A549 treated with ZK216348 at 1 μM for 4 hours (cell line): Measurements from ENCODE around the gene ODAD4. TPM values are rescaled to one million over a fixed set of nuclear protein-coding genes. Genes with fewer than 3 reads are reported as not detected.

Source experiments
- total RNA-seq: library from RNA; stranded (reverse); fragments of 200-300 nt; extraction: Qiagen RNA extraction; gene quantifications from 5 replicates; pipeline ENCODE4 v1.2.3, GENCODE V29; 2022; ENCODE audit warnings: low read depth

The ODAD4 gene
- 1.2 to 2.0 TPM (median 1.5 TPM) in 5 replicates for total RNA-seq

GRCh38 chr17:41930009-41930832 lies at the start of gene ODAD4:
TSS of gene ODAD4 (plus strand) at chr17:41930617. CDS start at chr17:41930724, 107 bp downstream.

GRCh38 chr17:41918314-41919164 lies 11.9 kb upstream of the ODAD4 start, which contains the start of gene ACLY:
TSS of gene ACLY (minus strand) at chr17:41918951. CDS start at chr17:41913873, 5,078 bp downstream.

GRCh38 chr17:41966463-41967140 lies 36.2 kb downstream of the ODAD4 start, which contains the start of gene CNP:
TSS of gene CNP (plus strand) at chr17:41966795. CDS start at chr17:41966885, 90 bp downstream.

Other genes starting within 250 kb of the ODAD4 start
- gene EIF1, start 241.7 kb upstream of the ODAD4 start, total RNA-seq = 1,212 to 1,763 TPM (median 1,340 TPM) in 5 replicates
- gene GAST, start 218.3 kb upstream of the ODAD4 start, total RNA-seq = not detected in 5 replicates
- gene HAP1, start 196.0 kb upstream of the ODAD4 start, total RNA-seq = 1.1 to 1.8 TPM (median 1.5 TPM) in 5 replicates
- 60.0 to 143 TPM (median 119 TPM) in 5 replicates for gene JUP, start 143.9 kb upstream of the ODAD4 start, total RNA-seq
- 23.0 to 39.6 TPM (median 35.6 TPM) in 5 replicates for gene P3H4, start 118.7 kb upstream of the ODAD4 start, total RNA-seq
- 70.3 to 122 TPM (median 105 TPM) in 5 replicates for gene FKBP10, start 117.6 kb upstream of the ODAD4 start, total RNA-seq
- 105 to 121 TPM (median 107 TPM) in 5 replicates for gene NT5C3B, start 94.4 kb upstream of the ODAD4 start, total RNA-seq
- gene KLHL10, start 92.8 kb upstream of the ODAD4 start, total RNA-seq = 0.07 to 0.19 TPM (median 0.14 TPM) in 3 of 5 replicates, not detected in the others
- gene KLHL11, start 65.2 kb upstream of the ODAD4 start, total RNA-seq = 1.9 to 4.3 TPM (median 2.5 TPM) in 5 replicates
- gene ACLY, start 11.7 kb upstream of the ODAD4 start, total RNA-seq = 248 to 316 TPM (median 287 TPM) in 5 replicates
- 53.6 to 76.8 TPM (median 69.5 TPM) in 5 replicates for gene CNP, start 36.2 kb downstream of the ODAD4 start, total RNA-seq
- 116 to 138 TPM (median 126 TPM) in 5 replicates for gene DNAJC7, start 86.8 kb downstream of the ODAD4 start, total RNA-seq
- gene NKIRAS2, start 89.5 kb downstream of the ODAD4 start, total RNA-seq = 40.2 to 49.3 TPM (median 45.6 TPM) in 5 replicates
- 0.40 to 1.2 TPM (median 0.76 TPM) in 5 replicates for gene C17orf113, start 120.0 kb downstream of the ODAD4 start, total RNA-seq
- gene ZNF385C, start 167.9 kb downstream of the ODAD4 start, total RNA-seq = 0.19 to 0.44 TPM (median 0.22 TPM) in 4 of 5 replicates, not detected in the other
- gene DHX58, start 182.1 kb downstream of the ODAD4 start, total RNA-seq = 0.40 to 0.70 TPM (median 0.46 TPM) in 5 replicates
- 31.8 to 56.4 TPM (median 52.0 TPM) in 5 replicates for gene KAT2A, start 190.8 kb downstream of the ODAD4 start, total RNA-seq
- gene HSPB9, start 192.2 kb downstream of the ODAD4 start, total RNA-seq = not detected in 5 replicates
- gene RAB5C, start 224.4 kb downstream of the ODAD4 start, total RNA-seq = 198 to 273 TPM (median 264 TPM) in 5 replicates